Thoracic aorta (tissue), 2 donors: ENCODE data around the gene POP5. TPM values are rescaled to one million over a fixed set of nuclear protein-coding genes. Genes with fewer than 3 reads are reported as not detected.
A peak's percentile ranks its signal among the peaks of the same experiment; 100 is the strongest.
"Not testable (repeated sequence)": the region's sequence is repeated elsewhere in the genome, so short reads cannot be mapped to it uniquely, and the experiment has no call there.

Source experiments
- ATAC-seq: fragments of 150-250 bp; one replicate; pipeline ENCODE4 v1.8.0; 2017; ENCODE audit warnings: low read depth; ENCODE audit not compliant: insufficient number of reproducible peaks, low FRiP score
- DNase-seq: peaks from one replicate; pipeline ENCODE4 v3.0.0-alpha.2; 2020; ENCODE audit warnings: low spot score
- H3K27ac ChIP-seq, 2 donors: fragments of 200-600 bp; sonication (generic); 1 replicate in 1 of 2; 2 replicates in 1 of 2; pipeline ENCODE4 v1.5.1; 2016; ENCODE audit warnings: mild to moderate bottlenecking in 2 of 2, moderate library complexity in 2 of 2
- H3K27me3 ChIP-seq: fragments of 200-600 bp; sonication (generic); replicated peaks from 2 replicates; pipeline ENCODE4 v1.6.0; 2016; ENCODE audit warnings: mild to moderate bottlenecking; ENCODE audit not compliant: insufficient read depth
- H3K36me3 ChIP-seq: fragments of 200-600 bp; sonication (generic); one replicate; pipeline ENCODE4 v1.5.1; 2016
- H3K4me1 ChIP-seq, 2 donors: fragments of 200-600 bp; sonication (generic); 1 replicate in 1 of 2; 2 replicates in 1 of 2; pipeline versions ENCODE4 v1.5.1 to v1.6.0; 2016; ENCODE audit warnings: low read depth in 2 of 2, mild to moderate bottlenecking in 1 of 2; ENCODE audit not compliant: control insufficient read depth in 1 of 2
- H3K4me3 ChIP-seq: fragments of 200-600 bp; sonication (generic); 2 replicates; pipeline ENCODE4 v1.5.1; 2016; ENCODE audit warnings: mild to moderate bottlenecking
- H3K9me3 ChIP-seq: fragments of 200-600 bp; sonication (generic); 2 replicates; pipeline ENCODE4 v1.5.1; 2016
- total RNA-seq, 2 donors: library from RNA; depleted of rRNA; stranded (reverse); fragments of >200 nt; gene quantifications; one replicate each; pipeline versions ENCODE4 v1.1.0 to v1.2.3, GENCODE V29; 2016
- TF ChIP-seq, protein P1 (sequence below): fragments of 200-600 bp; sonication (generic); IDR thresholded peaks from one replicate; pipeline ENCODE4 v1.5.1; 2019; ENCODE audit warnings: antibody characterized with exemption

Gene POP5
- total RNA-seq, 2 donors from 2014 or later: 22.3 to 42.4 TPM

DNA sequence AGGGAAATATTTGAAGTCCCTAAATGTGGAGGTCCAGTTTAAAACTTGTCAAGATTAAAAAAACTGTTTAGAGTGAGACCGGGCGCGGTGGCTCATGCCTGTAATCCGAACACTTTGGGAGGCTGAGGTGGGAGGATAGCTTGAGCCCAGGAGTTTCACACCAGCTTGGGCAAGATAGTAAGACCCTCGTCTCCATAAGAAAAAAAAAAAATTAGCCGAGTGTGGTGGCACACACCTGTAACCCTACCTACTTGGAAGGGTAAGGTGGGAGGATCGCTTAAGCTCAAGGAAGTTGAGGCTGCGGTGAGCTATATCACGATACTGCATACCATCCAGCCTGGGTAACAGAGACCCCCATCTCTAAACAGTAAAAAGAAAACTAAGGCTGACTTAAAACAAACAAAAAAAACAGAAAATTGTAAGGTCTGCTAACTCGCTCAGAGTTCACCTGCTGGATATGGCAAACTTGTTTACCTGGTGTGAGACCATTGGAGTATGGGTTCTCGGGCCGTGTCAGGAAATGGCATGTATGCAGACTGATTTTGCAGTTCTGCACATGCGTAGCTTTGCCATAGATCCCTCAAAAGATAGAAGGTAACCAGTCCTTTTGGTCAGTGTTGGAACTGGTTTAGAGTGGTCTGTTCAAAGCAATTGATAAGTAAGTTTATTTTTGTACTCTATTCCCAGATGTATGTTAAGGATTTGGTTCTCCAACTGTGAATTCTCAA is 45.0 kb downstream of the POP5 start:
- Histone ChIP-seq H3K36me3 (no peaks in the 10 kb centered on the region), H3K27me3 (no peaks in the 10 kb centered on the region), H3K9me3 (no peaks in the 10 kb centered on the region), H3K4me3 (peak overlapping the region; percentile 83), H3K27ac (peak overlapping the region in 1 of 2 donors; percentile 86), H3K4me1 (peaks cover 54 to 57% of the 10 kb centered on the region in 2 donors)
- no peak for DNase-seq
- no peak for ATAC-seq
- TF ChIP-seq, protein P1, sequence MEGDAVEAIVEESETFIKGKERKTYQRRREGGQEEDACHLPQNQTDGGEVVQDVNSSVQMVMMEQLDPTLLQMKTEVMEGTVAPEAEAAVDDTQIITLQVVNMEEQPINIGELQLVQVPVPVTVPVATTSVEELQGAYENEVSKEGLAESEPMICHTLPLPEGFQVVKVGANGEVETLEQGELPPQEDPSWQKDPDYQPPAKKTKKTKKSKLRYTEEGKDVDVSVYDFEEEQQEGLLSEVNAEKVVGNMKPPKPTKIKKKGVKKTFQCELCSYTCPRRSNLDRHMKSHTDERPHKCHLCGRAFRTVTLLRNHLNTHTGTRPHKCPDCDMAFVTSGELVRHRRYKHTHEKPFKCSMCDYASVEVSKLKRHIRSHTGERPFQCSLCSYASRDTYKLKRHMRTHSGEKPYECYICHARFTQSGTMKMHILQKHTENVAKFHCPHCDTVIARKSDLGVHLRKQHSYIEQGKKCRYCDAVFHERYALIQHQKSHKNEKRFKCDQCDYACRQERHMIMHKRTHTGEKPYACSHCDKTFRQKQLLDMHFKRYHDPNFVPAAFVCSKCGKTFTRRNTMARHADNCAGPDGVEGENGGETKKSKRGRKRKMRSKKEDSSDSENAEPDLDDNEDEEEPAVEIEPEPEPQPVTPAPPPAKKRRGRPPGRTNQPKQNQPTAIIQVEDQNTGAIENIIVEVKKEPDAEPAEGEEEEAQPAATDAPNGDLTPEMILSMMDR: no peak

DNA sequence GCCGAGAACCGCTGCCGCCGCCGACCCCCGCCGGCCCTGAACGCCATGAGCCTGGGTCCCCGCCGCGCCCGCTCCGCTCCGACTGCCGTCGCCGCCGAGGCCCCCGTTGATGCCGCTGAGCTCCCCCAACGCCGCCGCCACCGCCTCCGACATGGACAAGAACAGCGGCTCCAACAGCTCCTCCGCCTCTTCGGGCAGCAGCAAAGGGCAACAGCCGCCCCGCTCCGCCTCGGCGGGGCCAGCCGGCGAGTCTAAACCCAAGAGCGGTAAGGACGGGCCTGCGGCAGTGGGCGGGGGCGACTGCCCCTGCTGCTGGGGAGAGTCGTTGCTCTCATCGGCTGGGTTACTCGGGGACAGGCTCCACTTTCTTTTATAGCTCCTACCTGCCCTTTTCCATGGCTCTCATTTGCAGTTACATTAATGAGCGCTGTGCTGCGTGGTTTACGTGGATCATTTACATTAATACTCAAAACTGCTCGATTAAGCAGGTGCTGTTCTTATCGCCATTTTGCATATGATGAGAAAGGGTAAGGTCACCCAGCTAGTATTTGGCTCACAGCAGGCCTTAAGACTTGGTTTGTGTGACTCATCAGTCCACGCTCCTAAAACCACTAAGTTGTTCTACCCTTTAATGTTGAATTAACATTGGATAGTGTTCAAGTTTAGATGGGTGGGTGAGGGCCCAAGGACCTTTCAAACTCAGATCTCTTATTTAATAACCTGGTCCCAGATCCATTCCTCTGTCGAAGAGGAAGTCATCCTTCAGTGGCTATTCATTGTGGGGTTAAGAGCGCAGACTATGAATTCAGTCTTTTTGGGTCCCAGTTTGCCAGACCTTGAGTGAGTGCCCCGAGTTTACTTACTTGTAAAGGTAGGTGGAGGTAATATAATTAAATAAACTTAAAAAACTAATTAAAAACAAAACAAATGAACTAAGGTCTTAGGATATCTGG is 46.2 kb downstream of the POP5 start:
- no peak for DNase-seq
- H3K9me3 ChIP-seq: no peaks in the 10 kb centered on the region
- H3K27ac ChIP-seq: peak overlapping the region; percentile 86 to 90
- peak overlapping the region; percentile 83 for H3K4me3 ChIP-seq
- H3K27me3 ChIP-seq: no peaks in the 10 kb centered on the region
- ATAC-seq: peak; percentile 63
- H3K4me1 ChIP-seq: peaks cover 44 to 48% of the 10 kb centered on the region in 2 donors
- TF ChIP-seq, protein P1: no peak
- no peaks in the 10 kb centered on the region for H3K36me3 ChIP-seq

DNA sequence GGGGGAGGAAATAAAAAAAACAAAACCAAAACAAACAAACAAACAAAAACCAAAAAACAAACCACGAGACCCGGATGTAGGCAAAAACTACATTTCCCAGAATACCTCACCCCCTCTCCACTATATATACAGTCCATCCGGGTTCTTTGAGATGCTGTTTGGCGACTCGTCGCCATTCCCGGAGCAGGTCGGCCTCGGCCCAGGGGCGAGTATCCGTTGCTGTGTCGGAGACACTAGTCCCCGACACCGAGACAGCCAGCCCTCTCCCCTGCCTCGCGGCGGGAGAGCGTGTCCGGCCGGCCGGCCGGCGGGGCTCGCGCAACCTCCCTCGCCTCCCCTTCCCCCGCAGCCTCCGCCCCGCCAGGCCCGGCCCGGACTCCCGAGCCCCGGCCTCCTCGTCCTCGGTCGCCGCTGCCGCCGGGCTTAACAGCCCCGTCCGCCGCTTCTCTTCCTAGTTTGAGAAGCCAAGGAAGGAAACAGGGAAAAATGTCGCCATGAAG is 46.9 kb downstream of the POP5 start, which contains the start of gene RNF10:
TSS of gene RNF10 (plus strand) at position 154 of the 500 bp plus-strand sequence. CDS start 456 bp downstream, outside the sequence.
- ATAC-seq (peak; percentile 71), DNase-seq (no peak)
- Histone ChIP-seq H3K4me3 (peak within 1 kb of the TSS; percentile 83), H3K27ac (peak within 1 kb of the TSS; percentile 86 to 90), H3K9me3 (no peaks in the 10 kb centered on the region), H3K4me1 (peaks cover 37 to 41% of the 10 kb centered on the region in 2 donors), H3K36me3 (no peaks in the 10 kb centered on the region), H3K27me3 (no peaks in the 10 kb centered on the region)
- TF ChIP-seq, protein P1: no peak

DNA sequence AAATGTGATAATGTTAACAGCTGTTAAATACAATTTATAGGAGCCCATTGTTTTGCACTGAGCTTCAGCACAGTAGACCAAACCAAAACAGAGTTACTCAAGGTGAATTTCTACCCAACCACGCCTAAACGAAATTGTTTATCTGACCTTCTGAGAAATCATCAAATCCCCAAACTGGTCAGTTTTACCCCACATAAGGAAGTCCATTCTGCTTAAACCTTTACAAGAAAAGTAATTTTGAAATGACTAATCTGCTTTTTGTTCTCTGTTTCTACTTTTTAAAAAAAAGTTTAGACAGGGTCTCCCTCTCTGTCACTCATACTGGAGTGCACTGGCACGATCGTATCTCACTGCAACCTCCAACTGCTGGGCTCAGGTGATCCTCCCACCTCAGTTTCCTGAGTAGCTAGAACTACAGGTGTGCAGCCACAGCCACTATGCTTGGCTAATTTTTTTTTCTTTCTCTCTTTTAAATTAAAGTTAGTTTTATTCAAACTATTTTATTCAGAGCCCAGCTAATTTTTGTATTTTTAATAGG is 48.4 kb downstream of the POP5 start:
- ATAC-seq: no peak
- no peaks in the 10 kb centered on the region for H3K36me3 ChIP-seq
- H3K27me3 ChIP-seq: no peaks in the 10 kb centered on the region
- H3K4me1 ChIP-seq: peaks cover 27 to 31% of the 10 kb centered on the region in 2 donors
- H3K27ac ChIP-seq: no peak overlapping the region
- TF ChIP-seq, protein P1: no peak
- DNase-seq: no peak
- no peaks in the 10 kb centered on the region for H3K9me3 ChIP-seq
- H3K4me3 ChIP-seq: no peak overlapping the region

DNA sequence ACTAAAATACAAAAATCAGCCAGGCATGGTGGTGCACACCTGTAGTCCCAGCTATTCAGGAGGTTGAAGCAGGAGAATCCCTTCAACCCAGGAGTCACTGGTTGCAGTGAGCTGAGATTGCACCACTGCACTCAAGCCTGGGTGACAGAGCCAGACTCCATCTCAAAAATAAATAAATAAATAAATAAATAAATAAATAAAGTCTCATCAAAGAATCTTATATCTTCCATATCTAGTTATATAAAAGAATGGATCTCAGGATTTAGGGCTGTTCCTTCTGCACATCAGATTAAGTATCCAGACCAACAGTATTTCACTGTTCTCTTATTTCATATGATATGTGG is 50.8 kb downstream of the POP5 start:
- not testable (repeated sequence) for H3K9me3 ChIP-seq, H3K27me3 ChIP-seq, ATAC-seq, H3K36me3 ChIP-seq, DNase-seq, H3K4me1 ChIP-seq
- Histone ChIP-seq H3K27ac (peak overlapping the region in 1 of 2 donors; percentile 88), H3K4me3 (peak overlapping the region; percentile 94)
